Measurements from ENCODE around the gene COL7A1. TPM values are rescaled to one million over a fixed set of nuclear protein-coding genes. Genes with fewer than 3 reads are reported as not detected.

Gene COL7A1
- not detected for polyA plus RNA-seq (ENCODE audit: low read depth in 6 of 6)

DNA sequence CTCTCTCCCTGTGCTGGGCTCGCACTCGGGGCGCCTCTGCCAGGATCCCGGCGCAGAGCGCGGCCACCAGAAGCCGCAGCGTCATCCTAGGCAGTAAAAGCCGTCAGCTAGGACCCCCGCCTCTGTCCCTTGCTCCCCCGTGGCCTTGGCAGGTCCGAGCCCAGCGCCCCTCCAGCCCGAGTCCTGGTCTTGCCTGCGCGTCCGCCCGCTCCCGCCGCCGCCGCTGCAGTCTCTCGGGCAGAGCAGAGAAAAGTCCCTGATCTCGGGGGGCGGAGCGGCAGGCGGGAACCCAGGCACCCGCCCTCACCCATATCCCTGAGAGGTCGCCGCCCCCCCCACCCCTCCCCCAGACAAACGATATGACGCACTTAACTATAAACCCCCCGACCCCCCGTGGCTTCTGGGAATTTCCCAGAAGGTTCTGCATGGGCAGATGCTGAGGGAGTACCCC lies at the start of gene COL7A1:
COL7A1 (minus strand) TSS at position 255 of the 451 bp plus-strand sequence; CDS start at position 85, 170 bp downstream.
- DNase-seq (peak; percentile 13), ATAC-seq (ENCODE audit: low read depth in 2 of 2) (peak; percentile 75 to 76)
- peak within 1 kb of the TSS in 4 of 6 donors; percentile 81 to 93 (median 89) for H3K27ac Mint-ChIP-seq
- peaks cover 0 to 7% of the 10 kb centered on the region in 2 donors for H3K36me3 Mint-ChIP-seq
- H3K9me3 Mint-ChIP-seq: no peaks in the 10 kb centered on the region
- peaks cover 11 to 56% (median 40%) of the 10 kb centered on the region in 3 donors for H3K27me3 Mint-ChIP-seq
- H3K4me3 Mint-ChIP-seq: peak within 1 kb of the TSS in 6 of 8 donors; percentile 20 to 74 (median 62)
- peaks cover 10 to 19% (median 13%) of the 10 kb centered on the region in 3 donors for H3K4me1 Mint-ChIP-seq

DNA sequence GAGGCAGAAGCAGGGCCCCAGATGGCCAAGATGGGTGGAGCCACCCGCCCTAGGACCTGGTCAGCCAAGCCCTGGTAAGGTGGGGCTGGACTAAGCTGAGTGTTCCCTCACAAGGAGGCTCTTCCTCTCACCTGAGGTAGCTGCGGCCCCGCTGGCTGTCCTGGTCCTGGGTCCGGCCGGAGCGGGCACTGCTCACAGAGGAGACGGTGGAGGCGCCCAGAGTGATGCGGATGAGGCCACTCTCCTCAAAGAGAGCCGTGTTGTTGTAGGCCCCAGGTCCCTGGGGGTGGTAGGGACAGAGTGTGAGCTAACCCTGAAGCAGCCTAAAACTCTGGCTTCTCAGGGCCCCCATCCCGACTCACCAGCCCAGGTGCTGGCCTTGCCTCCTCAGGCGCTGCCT lies 47.5 kb upstream of the COL7A1 start:
- Mint-ChIP-seq H3K4me1 (peaks cover 0 to 13% (median 4%) of the 10 kb centered on the region in 3 donors), H3K36me3 (no peaks in the 10 kb centered on the region), H3K27me3 (peaks cover 0 to 32% (median 29%) of the 10 kb centered on the region in 3 donors), H3K27ac (peak overlapping the region in 1 of 6 donors; percentile 44), H3K9me3 (no peaks in the 10 kb centered on the region), H3K4me3 (no peak overlapping the region)
- no peak for DNase-seq
- no peak for ATAC-seq (ENCODE audit: low read depth in 2 of 2)

- Mint-ChIP-seq H3K4me3 (no peak overlapping the region), H3K27me3 (peaks cover 0 to 32% (median 29%) of the 10 kb centered on the region in 3 donors), H3K9me3 (no peaks in the 10 kb centered on the region), H3K4me1 (peaks cover 4 to 10% (median 5%) of the 10 kb centered on the region in 3 donors), H3K27ac (no peak overlapping the region), H3K36me3 (no peaks in the 10 kb centered on the region)
- DNase-seq: no peak
- ATAC-seq (ENCODE audit: low read depth in 2 of 2): no peak
Observed at GRCh38 chr3:48641396-48641795, 46.3 kb upstream of the COL7A1 start.

- peaks cover 12 to 14% (median 14%) of the 10 kb centered on the region in 3 donors for H3K4me1 Mint-ChIP-seq
Observed at GRCh38 chr3:48639944-48640606, 44.9 kb upstream of the COL7A1 start.

GRCh38 chr3:48637305-48637704 lies 42.2 kb upstream of the COL7A1 start:
- no peak overlapping the region for H3K27ac Mint-ChIP-seq
- peaks cover 0 to 28% (median 11%) of the 10 kb centered on the region in 3 donors for H3K27me3 Mint-ChIP-seq
- H3K36me3 Mint-ChIP-seq: no peaks in the 10 kb centered on the region
- ATAC-seq (ENCODE audit: low read depth in 2 of 2): no peak
- DNase-seq: no peak
- peak overlapping the region in 7 of 8 donors; percentile 32 to 94 (median 68) for H3K4me3 Mint-ChIP-seq
- H3K4me1 Mint-ChIP-seq: peaks cover 13 to 25% (median 23%) of the 10 kb centered on the region in 3 donors
- H3K9me3 Mint-ChIP-seq: no peaks in the 10 kb centered on the region

More at GRCh38 chr3:48639944-48640606, 44.9 kb upstream of the COL7A1 start:
- H3K27me3 Mint-ChIP-seq: peaks cover 0 to 32% (median 29%) of the 10 kb centered on the region in 3 donors
- DNase-seq (no peak), ATAC-seq (ENCODE audit: low read depth in 2 of 2) (no peak)
- no peaks in the 10 kb centered on the region for H3K9me3 Mint-ChIP-seq
- H3K36me3 Mint-ChIP-seq: no peaks in the 10 kb centered on the region
- peak overlapping the region in 1 of 6 donors; percentile 20 for H3K27ac Mint-ChIP-seq
- H3K4me3 Mint-ChIP-seq: no peak overlapping the region

- DNase-seq: no peak
- Mint-ChIP-seq H3K36me3 (no peaks in the 10 kb centered on the region), H3K4me1 (peaks cover 13 to 25% (median 23%) of the 10 kb centered on the region in 3 donors), H3K27me3 (peaks cover 0 to 19% (median 11%) of the 10 kb centered on the region in 3 donors), H3K27ac (no peak overlapping the region), H3K4me3 (peak overlapping the region; percentile 82 to 94 (median 89)), H3K9me3 (no peaks in the 10 kb centered on the region)
- ATAC-seq (ENCODE audit: low read depth in 2 of 2): no peak
Observed at GRCh38 chr3:48636149-48636655, 41.1 kb upstream of the COL7A1 start.

GRCh38 chr3:48635222-48636021 lies 40.3 kb upstream of the COL7A1 start, which contains the start of gene SLC26A6:
SLC26A6 (minus strand) TSS chr3:48635461; CDS start chr3:48635393, 68 bp downstream.
- no peaks in the 10 kb centered on the region for H3K36me3 Mint-ChIP-seq
- H3K4me3 Mint-ChIP-seq: peak within 1 kb of the TSS; percentile 82 to 94 (median 89)
- peaks cover 0 to 19% (median 11%) of the 10 kb centered on the region in 3 donors for H3K27me3 Mint-ChIP-seq
- peaks cover 13 to 25% (median 23%) of the 10 kb centered on the region in 3 donors for H3K4me1 Mint-ChIP-seq
- ATAC-seq (ENCODE audit: low read depth in 2 of 2) (peak; percentile 90 to 95), DNase-seq (peak; percentile 81)
- H3K27ac Mint-ChIP-seq: peak within 1 kb of the TSS in 2 of 6 donors; percentile 10 to 38
- H3K9me3 Mint-ChIP-seq: no peaks in the 10 kb centered on the region

- Mint-ChIP-seq H3K4me3 (peak overlapping the region; percentile 82 to 94 (median 89)), H3K36me3 (no peaks in the 10 kb centered on the region), H3K27ac (no peak overlapping the region), H3K27me3 (peaks cover 0 to 18% (median 11%) of the 10 kb centered on the region in 3 donors), H3K4me1 (peaks cover 13 to 25% (median 23%) of the 10 kb centered on the region in 3 donors), H3K9me3 (no peaks in the 10 kb centered on the region)
- DNase-seq (peak; percentile 7), ATAC-seq (ENCODE audit: low read depth in 2 of 2) (peak; percentile 22 to 45)
Observed at GRCh38 chr3:48634661-48635221, 39.6 kb upstream of the COL7A1 start.

GRCh38 chr3:48633743-48634142 lies 38.6 kb upstream of the COL7A1 start:
- Mint-ChIP-seq H3K4me3 (peak overlapping the region in 7 of 8 donors; percentile 42 to 89 (median 81)), H3K36me3 (no peaks in the 10 kb centered on the region), H3K27me3 (peaks cover 0 to 8% (median 3%) of the 10 kb centered on the region in 3 donors), H3K4me1 (peaks cover 7 to 25% (median 23%) of the 10 kb centered on the region in 3 donors), H3K9me3 (no peaks in the 10 kb centered on the region), H3K27ac (no peak overlapping the region)
- no peak for ATAC-seq (ENCODE audit: low read depth in 2 of 2)
- DNase-seq: no peak

- no peak for ATAC-seq (ENCODE audit: low read depth in 2 of 2)
Observed at GRCh38 chr3:48633256-48633655, 38.1 kb upstream of the COL7A1 start.

GRCh38 chr3:48631516-48632448 lies 36.7 kb upstream of the COL7A1 start:
- H3K9me3 Mint-ChIP-seq: no peaks in the 10 kb centered on the region

More at GRCh38 chr3:48633256-48633655, 38.1 kb upstream of the COL7A1 start:
- Mint-ChIP-seq H3K27ac (peak overlapping the region in 1 of 6 donors; percentile 36), H3K9me3 (no peaks in the 10 kb centered on the region), H3K36me3 (no peaks in the 10 kb centered on the region), H3K4me3 (peak overlapping the region in 3 of 8 donors; percentile 3 to 82 (median 42)), H3K27me3 (peaks cover 0 to 3% (median 0%) of the 10 kb centered on the region in 3 donors), H3K4me1 (peaks cover 7 to 24% (median 23%) of the 10 kb centered on the region in 3 donors)
- no peak for DNase-seq

GRCh38 chr3:48630833-48631232 lies 35.7 kb upstream of the COL7A1 start:
- Mint-ChIP-seq H3K4me3 (no peak overlapping the region), H3K36me3 (no peaks in the 10 kb centered on the region), H3K27ac (no peak overlapping the region), H3K4me1 (peaks cover 7 to 17% (median 12%) of the 10 kb centered on the region in 3 donors), H3K27me3 (no peaks in the 10 kb centered on the region), H3K9me3 (no peaks in the 10 kb centered on the region)
- no peak for ATAC-seq (ENCODE audit: low read depth in 2 of 2)
- no peak for DNase-seq

More at GRCh38 chr3:48631516-48632448, 36.7 kb upstream of the COL7A1 start:
- Mint-ChIP-seq H3K36me3 (no peaks in the 10 kb centered on the region), H3K4me1 (peaks cover 7 to 21% (median 20%) of the 10 kb centered on the region in 3 donors), H3K27me3 (no peaks in the 10 kb centered on the region), H3K27ac (peak overlapping the region in 1 of 6 donors; percentile 77), H3K4me3 (peak overlapping the region in 1 of 8 donors; percentile 12)
- ATAC-seq (ENCODE audit: low read depth in 2 of 2): no peak
- DNase-seq: no peak
